ENCODE measurements around the gene KRT31.
"Not testable (repeated sequence)": the region's sequence is repeated elsewhere in the genome, so short reads cannot be mapped to it uniquely, and the experiment has no call there.

KRT31 gene

DNA sequence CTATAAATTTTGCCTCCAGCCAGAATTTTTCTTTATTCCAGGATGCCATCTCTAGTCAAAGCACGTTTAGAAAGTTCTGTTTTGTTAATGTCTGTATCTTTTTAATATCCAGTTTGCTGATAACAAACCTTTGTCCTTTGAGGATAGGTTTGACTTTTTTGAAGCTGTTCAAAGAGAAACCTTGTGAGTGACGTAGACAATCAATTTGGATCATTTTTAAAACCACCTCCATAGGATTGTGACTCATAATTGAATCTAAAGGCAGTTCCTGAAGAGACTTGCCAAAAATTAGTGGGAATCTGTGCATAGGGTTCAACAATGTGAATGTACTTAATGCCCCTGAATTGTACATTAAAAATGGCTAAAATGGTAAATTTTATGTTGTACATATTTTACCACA is 5.9 kb downstream of the KRT31 start:
- Mint-ChIP-seq H3K9me3 (peaks cover 11% of the 10 kb centered on the region), H3K4me1 (peaks cover 28% of the 10 kb centered on the region), H3K4me3 (no peak overlapping the region), H3K27me3 (ENCODE audit: low read depth) (no peaks in the 10 kb centered on the region), H3K27ac (no peak overlapping the region), H3K36me3 (ENCODE audit: low read depth) (peaks cover 3% of the 10 kb centered on the region)
- TF ChIP-seq, protein P1, sequence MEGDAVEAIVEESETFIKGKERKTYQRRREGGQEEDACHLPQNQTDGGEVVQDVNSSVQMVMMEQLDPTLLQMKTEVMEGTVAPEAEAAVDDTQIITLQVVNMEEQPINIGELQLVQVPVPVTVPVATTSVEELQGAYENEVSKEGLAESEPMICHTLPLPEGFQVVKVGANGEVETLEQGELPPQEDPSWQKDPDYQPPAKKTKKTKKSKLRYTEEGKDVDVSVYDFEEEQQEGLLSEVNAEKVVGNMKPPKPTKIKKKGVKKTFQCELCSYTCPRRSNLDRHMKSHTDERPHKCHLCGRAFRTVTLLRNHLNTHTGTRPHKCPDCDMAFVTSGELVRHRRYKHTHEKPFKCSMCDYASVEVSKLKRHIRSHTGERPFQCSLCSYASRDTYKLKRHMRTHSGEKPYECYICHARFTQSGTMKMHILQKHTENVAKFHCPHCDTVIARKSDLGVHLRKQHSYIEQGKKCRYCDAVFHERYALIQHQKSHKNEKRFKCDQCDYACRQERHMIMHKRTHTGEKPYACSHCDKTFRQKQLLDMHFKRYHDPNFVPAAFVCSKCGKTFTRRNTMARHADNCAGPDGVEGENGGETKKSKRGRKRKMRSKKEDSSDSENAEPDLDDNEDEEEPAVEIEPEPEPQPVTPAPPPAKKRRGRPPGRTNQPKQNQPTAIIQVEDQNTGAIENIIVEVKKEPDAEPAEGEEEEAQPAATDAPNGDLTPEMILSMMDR (IDR thresholded peaks at IDR 0.05; ENCODE audit: unreplicated experiment in 3 of 3) = no peak

- peaks cover 28% of the 10 kb centered on the region for H3K4me1 Mint-ChIP-seq
- no peak overlapping the region for H3K4me3 Mint-ChIP-seq
- H3K9me3 Mint-ChIP-seq = peaks cover 15% of the 10 kb centered on the region
- TF ChIP-seq, protein P1 (IDR thresholded peaks at IDR 0.05; ENCODE audit: unreplicated experiment in 3 of 3) = no peak
- H3K27me3 Mint-ChIP-seq (ENCODE audit: low read depth) = no peaks in the 10 kb centered on the region
- peaks cover 3% of the 10 kb centered on the region for H3K36me3 Mint-ChIP-seq (ENCODE audit: low read depth)
- H3K27ac Mint-ChIP-seq = peak overlapping the region; percentile 35 to 58 (median 49)
Observed at GRCh38 chr17:41390411-41390938, 6.9 kb downstream of the KRT31 start.

DNA sequence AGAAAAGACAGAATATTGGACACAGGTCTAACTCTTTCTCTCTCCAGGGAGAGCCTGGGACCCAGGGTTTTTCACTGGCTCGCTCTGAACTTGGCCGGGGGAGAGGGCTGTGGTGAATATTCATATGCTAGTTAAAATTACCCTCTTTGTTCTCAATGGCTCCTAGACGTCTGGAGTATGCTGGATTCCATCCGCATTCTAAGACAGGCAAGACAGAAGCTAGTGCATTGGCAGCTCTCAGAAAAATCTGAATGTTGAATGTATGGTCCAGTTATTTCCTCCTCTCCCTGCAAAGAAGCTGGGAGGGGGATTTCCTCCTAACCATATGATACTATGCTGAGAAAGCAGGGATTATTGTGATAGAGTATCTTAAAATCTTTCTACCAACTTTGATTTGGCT is 9.7 kb downstream of the KRT31 start:
- TF ChIP-seq, protein P1 (IDR thresholded peaks at IDR 0.05; ENCODE audit: unreplicated experiment in 3 of 3) = no peak
- Mint-ChIP-seq H3K4me3 (no peak overlapping the region), H3K36me3 (ENCODE audit: low read depth) (peaks cover 3% of the 10 kb centered on the region), H3K27me3 (ENCODE audit: low read depth) (no peaks in the 10 kb centered on the region), H3K4me1 (peaks cover 18% of the 10 kb centered on the region), H3K27ac (no peak overlapping the region), H3K9me3 (peaks cover 15% of the 10 kb centered on the region)

DNA sequence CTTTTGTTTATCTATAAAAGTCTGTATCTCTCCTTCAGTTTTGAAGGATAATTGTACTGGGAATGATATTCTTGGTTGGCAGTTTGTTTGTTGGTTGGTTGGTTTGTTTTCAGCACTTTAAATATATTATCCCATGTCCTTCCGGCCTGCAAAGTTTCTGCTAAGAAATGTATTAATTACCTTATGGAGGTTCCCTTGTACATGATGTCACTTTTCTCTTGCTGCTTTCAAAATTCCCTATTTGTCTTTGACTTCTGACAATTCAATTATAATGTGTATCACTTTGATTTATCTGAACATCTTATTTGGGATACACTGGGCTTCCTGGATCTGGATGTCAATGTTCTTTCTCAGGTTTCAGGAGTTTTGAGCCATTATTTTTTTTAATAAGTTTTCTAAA is 11.2 kb downstream of the KRT31 start:
- Mint-ChIP-seq H3K4me3 (no peak overlapping the region), H3K36me3 (ENCODE audit: low read depth) (peaks cover 3% of the 10 kb centered on the region), H3K27ac (no peak overlapping the region), H3K27me3 (ENCODE audit: low read depth) (no peaks in the 10 kb centered on the region), H3K9me3 (peaks cover 15% of the 10 kb centered on the region), H3K4me1 (peaks cover 12% of the 10 kb centered on the region)
- TF ChIP-seq, protein P1 (IDR thresholded peaks at IDR 0.05; ENCODE audit: unreplicated experiment in 3 of 3) = no peak

DNA sequence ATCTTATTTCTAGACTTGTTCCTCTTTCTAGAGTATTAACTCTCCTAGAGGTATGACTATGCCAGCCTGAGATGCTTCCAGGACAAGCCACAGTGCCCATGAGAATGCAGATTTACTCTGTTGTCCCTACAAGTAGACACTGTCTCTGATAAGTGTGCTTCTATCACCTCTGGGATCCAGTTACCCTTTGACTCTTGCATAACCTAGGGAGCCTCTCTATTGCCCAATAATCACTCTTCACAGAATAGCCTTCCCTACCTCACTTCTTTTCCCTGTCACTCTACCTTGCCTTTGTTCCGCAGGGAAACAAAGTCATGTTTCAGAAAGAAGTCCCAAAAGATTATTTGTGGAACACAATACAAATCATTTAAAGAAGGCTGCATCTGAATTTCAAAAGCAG is 13.7 kb downstream of the KRT31 start:
- peaks cover 3% of the 10 kb centered on the region for H3K36me3 Mint-ChIP-seq (ENCODE audit: low read depth)
- peaks cover 15% of the 10 kb centered on the region for H3K9me3 Mint-ChIP-seq
- H3K27me3 Mint-ChIP-seq (ENCODE audit: low read depth) = peaks cover 7% of the 10 kb centered on the region
- no peak overlapping the region for H3K4me3 Mint-ChIP-seq
- TF ChIP-seq, protein P1 (IDR thresholded peaks at IDR 0.05; ENCODE audit: unreplicated experiment in 3 of 3) = no peak
- H3K27ac Mint-ChIP-seq = no peak overlapping the region
- no peaks in the 10 kb centered on the region for H3K4me1 Mint-ChIP-seq

DNA sequence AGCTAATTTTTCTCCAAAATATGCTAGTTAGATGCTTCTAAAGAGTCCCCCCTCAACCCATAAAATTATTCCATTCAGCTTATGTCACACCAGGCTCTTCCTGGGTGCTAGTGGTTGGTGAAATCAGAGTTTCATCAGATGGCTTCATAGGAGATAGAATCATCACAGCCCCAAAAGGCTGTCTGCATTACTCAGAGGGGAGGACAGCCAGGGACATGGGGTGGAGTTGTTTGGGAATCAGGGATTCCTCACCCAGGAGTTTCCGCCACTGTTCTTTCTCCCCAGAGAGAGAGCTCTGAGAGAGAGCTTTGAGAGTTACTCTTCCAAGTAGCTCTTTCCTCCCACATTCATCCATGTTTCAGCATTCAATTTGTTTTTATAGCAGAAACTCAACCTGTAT is 15.0 kb downstream of the KRT31 start:
- Mint-ChIP-seq H3K27me3 (ENCODE audit: low read depth) (peaks cover 13% of the 10 kb centered on the region), H3K9me3 (peaks cover 11% of the 10 kb centered on the region), H3K4me3 (no peak overlapping the region), H3K36me3 (ENCODE audit: low read depth) (peaks cover 2% of the 10 kb centered on the region), H3K4me1 (peaks cover 5% of the 10 kb centered on the region), H3K27ac (no peak overlapping the region)
- TF ChIP-seq, protein P1 (IDR thresholded peaks at IDR 0.05; ENCODE audit: unreplicated experiment in 3 of 3) = no peak

GRCh38 chr17:41381943-41382342 is 15.5 kb downstream of the KRT31 start, which contains the start of gene KRT34:
KRT34 (minus strand) TSS chr17:41382306; CDS start chr17:41382246, 60 bp downstream.
- H3K27ac Mint-ChIP-seq; H3K4me1 Mint-ChIP-seq; H3K4me3 Mint-ChIP-seq; H3K9me3 Mint-ChIP-seq; H3K36me3 Mint-ChIP-seq (ENCODE audit: low read depth): not testable (repeated sequence)
- H3K27me3 Mint-ChIP-seq (ENCODE audit: low read depth) = peaks cover 13% of the 10 kb centered on the region

- H3K4me1 Mint-ChIP-seq; H3K4me3 Mint-ChIP-seq; H3K36me3 Mint-ChIP-seq (ENCODE audit: low read depth); H3K27ac Mint-ChIP-seq; H3K9me3 Mint-ChIP-seq: not testable (repeated sequence)
- H3K27me3 Mint-ChIP-seq (ENCODE audit: low read depth) = peaks cover 13% of the 10 kb centered on the region
Observed at GRCh38 chr17:41380091-41380490, 17.3 kb downstream of the KRT31 start.

Measured in nephron (organoid).